Stimulated activated CD4-positive, alpha-beta T cell treated with anti-CD3 and anti-CD28 coated beads, Interleukin-1b, Interleukin-23, amount 100 ng/mL, for 48 hours (primary cell): ENCODE results near the gene ILDR2.

ENCODE experiments used
- DNase-seq: peaks from one replicate; pipeline ENCODE4 v3.0.0-alpha.2; 2020

The ILDR2 gene

DNA sequence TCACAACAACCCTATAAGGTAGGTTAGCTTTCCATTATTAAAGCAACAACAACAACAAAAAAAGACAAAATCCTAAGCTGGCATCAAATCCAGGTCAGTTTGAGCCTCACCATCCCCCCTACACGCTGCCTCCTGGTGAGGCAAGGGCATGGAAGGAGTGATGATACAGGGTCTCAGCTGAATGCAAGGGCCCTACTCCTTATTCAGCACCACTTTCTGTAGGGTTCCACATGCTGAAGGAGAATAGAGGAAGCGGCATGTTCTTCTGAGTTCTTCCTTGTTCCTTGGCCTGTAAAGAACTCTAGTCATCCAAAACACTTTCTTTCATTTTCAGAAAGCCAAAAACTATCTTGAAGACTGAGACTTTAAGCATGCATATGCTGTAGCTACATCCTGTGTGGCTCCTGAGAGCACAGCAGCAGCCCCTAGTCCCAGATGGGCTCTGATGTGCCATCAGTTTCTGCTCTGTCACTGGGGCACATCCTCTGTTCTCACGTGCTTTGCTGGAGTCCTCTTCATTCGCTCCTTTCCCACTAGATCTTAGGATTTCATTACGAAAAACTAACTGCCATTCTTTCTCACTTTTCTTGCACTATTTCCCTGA, 6.2 kb downstream of the ILDR2 start:
- DNase-seq, result no peak

DNA sequence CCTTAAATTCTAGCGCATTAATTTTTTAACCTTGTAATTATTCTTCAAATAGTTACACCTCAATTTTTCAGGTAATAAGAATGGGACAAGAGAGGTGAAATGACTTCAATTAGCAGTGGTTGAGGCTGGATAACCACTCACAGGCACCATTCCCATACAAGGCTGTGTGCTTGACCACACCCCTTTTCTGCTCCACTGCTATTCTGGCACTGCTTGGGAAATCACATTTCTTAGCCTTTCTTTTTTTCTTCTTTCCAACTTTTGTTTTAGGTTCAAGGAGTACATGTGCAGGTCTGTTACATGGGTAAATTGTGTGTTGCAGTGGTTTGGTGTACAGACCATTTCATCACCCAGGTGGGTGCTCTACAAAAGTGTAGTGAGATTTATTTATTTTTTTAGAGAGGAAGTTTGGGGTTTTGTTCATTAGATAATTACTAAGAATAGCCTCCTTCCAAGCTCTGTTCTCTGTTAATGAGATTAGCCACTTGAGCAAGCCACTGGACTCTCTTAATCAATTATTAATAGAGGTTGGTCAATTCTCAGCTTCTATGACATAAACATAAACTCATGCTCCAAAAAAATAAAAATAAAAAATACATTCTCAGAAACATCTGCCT, 14.4 kb downstream of the ILDR2 start:
- no peak for DNase-seq

DNA sequence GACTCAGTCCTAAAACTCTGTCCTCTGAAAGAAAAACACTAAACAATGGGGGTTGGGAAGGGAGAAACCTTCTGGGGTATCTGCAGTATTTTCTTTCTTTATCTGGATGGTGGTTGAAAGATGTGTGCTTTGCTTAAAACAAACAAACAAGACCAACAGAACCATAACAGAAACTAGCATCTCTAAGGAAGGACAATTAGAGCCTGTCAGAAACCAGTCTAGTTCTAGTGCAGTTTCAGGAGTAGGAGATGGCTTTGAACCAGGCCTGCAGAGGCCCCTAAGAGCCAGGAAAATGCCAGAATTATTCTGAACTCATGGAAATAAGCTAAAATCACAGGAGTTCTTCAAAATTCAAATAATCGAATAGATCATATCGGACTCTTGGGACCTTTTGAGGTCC, 18.5 kb downstream of the ILDR2 start:
- DNase-seq, result no peak

DNA sequence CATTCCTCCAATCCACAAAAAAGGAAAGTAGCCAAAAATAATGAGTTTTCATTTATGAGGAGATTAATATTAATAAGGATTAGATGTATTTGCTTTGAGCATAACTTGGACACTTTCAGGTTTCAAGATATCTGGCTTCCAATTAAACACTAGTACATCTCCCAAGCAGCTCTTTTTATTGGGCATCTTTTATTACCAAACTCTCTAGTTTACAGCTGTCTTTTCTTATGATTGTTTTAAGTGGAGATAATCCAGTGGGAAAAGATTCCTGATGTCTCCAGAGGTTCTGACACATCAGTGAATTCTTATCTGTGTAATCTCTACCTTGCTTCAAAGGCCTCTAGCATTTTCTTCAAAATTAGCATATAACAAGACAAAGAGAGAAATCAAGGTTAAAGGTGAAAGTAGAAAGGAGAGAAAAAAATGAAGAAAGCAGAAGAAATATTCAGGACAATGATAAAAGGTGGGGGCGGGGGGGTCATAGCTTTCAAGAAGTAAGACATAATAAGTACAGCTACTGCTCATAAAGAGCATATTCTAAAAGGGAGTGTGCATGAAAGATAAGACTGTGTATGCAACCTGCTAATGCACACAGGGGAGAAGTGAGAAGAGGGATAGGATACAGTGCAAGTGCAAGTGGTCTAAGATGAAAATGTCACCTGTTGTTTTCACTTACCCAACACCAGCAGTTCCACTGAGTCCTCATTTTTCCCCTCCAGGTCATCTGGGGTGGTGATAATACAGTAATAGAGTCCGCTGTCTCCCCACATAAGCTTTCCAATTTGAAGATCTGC, 19.1 kb downstream of the ILDR2 start:
- no peak for DNase-seq

DNA sequence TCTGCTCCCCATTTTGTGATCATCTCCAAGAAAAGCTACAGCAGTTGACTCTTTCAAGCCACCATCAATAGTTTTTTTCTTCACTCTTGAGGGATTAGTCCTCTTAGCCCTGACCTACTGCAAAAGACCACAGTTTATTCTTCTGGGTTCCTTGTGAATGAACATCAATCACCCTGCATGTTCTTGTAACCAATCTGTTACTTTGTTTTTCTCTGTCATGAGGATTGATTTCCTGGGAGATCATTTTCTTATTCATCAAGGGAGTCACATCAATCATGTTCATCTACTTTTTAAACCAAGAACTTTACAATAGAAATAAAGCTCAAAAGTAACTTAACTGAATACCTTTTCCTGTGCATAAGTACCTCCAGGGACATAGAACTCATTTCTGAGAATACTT, 21.8 kb downstream of the ILDR2 start:
- no peak for DNase-seq

DNA sequence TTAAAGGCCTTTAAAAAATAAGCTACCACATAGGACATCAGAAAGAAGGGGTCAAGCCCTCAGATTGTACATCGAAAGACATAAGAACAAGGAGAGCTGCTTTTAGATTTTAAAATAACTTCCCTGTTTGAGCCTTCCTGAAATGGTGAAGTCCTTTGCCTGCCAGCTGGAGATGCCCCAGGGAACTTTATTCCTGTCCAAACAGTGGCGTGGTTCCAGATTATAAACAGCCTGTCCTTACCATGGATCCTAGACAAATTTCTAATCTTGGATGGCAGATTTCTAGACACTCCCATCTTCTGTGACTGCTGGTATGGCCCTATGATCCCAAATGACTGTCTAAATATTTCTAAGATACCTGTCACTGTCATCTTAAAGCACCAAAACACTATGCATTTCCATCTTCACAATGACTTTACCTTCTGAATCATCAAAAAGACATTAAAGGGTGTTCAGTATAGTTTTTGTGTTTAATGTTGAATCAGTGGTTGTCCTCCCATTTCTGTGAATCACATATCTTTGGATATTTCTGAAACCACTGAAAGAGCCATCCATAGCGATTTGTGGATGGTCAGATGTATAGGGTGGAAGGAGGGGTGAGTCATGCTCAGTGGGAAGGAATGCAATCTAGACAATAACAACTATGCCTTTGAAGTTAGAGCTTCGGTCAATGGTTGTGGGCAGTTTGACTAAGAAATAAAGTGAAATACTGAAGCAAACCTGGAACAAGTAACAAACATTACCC, 23.2 kb downstream of the ILDR2 start:
- no peak for DNase-seq

DNA sequence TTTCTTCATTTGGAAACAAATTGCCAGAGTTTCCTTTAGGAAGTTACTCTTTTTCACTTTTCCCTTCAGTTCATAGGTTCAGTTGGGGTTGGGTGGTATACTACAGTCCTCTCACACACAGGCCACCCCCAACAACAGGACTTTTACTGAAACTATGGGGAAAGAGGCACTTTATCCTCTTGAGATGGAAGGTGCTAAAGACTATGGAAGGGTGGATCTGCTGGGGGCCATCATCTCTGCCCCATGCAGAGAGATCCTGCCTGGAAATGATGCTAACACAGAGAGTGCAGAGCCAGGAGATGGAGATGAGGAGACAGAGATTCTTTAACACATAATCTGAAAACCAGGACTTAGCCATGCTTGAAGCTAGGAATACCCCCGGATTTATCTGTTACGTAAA, 24.3 kb downstream of the ILDR2 start:
- DNase-seq, result no peak

DNA sequence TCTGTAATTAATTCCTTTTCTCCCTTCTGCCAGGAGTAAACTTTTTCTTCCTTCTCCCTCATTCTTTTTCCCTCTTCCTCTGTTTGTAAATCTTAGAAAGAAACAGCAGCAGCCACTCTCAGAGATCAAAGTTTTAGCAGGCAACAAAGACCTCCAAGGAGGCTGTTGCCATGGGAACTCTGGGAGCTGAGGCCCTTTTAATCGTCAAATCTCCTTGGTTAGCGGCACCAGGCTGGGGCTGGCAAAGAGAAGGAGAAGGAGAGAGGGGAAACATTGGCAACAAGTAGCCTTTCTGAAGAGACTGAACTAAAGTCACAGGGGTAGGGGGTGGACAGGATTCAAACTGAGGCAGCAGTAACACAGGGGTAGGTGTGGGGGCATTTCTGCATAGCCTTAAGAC, 25.2 kb downstream of the ILDR2 start:
- DNase-seq, result no peak

DNA sequence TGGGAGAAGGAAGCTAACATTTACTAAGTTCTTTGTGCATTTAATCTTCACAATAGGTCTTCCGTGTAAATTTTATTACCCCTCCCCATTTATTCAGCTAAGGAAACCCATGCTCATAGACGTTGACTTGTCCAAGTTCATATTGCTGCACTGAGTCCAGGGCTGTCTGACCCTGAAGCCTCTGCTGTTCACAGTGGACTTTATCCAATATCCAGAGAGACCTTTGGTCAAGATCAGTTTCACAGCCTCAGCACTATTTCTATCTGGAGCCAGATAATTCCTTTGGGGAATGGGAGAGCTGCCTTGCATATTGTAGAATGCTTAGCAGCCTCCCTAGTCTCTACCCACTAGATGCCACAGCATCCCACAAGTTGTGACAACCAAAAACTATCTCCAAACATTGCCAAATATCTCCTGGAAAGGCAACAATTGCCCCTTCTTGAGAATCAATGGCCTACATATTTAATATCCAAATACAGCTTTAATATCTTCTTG, 26.4 kb downstream of the ILDR2 start:
- DNase-seq, result no peak

DNA sequence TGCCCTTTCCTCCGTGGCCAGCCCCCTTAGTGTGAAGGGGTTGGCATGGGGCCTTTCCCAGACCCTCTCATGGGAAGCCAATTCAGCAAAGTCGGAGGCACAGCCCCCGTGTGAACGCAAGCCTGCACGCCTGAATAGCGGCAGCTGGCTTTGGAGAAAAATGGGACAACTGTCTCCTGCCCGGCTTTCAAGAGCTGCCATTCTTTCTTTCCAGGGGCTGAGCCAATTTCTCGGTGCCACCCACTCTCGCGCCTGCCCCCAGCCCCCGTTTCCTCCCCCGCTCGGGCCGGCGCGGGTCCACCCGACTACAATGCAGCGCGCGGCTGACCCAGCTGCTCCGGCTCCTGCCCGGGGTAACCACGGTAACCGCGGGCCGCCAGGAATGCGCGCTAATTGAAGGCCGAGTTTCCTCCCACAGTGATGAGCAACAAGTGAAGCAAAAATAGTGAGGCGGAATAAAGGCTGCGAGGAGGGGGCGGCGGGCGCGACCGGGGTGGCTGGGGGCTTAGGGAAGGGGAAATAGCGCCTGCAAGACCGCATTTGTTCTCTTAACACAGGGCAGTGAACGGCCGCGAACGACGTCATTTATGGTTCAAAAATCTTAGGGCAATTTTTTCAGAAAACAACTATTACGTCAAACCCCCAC, 27.8 kb downstream of the ILDR2 start:
- no peak for DNase-seq

DNA sequence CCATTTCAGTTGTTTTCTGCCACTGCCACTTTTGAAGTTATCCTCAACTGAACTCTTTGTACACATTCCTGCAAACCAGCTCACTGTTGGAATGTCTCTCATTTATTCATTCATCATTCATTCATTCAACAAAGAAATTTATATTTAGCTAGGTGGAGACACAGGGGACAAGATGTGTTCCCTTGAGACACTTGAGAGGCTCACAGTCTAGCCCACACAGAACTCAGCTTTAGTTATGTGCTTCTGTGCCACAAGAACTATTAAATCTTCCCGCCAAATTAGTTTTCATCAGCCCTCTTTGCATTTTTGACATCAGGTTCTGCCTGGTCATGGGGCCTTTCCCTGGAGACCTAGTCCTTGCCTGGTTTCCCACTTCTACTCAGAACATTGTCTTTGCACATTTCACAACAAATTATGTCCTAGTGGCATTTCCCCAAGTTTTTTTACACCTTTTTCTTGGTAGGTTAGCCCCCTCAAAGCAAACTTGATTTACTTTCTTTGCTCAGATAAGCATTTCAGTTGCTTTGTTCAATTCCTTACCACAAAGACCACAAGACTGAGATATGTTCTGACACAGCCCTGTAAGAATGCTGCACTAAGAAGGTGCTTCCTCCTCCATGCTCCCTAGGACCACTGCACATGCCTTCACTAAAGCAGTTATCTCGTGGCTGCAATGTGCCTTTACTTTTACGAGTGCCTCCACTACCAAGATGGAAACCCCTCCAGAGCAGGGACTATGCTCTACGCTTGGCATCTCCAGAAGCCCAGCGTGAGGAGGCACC, 31.0 kb downstream of the ILDR2 start:
- no peak for DNase-seq

DNA sequence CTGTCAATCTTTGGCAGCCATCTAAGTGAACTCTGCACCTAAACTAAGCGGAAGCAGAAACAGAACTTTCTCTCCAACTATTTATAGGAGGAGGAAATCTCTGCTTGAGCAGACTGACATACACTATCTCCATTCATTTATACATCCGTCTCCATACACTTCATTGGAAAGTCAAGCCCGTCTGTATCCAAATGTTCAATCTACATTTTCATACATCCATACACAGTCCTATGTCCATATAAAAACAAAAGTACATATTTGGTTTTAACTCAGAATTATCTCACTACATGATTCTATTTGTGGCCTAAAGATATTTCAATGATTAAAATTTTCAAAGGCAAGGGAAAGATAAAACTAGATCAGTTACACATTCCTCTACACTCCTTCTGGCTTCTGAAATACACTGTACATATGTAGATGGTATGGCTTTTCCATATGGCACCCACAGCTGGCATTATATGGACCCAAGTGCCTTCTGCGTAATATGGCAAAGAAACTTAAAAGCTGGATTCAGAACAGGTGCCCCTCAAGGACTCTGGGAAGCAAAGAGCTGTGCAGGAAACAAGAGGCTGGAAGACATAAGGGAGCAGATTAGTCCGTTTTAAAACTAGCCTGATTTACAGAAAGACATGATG, 35.5 kb downstream of the ILDR2 start:
- no peak for DNase-seq

DNA sequence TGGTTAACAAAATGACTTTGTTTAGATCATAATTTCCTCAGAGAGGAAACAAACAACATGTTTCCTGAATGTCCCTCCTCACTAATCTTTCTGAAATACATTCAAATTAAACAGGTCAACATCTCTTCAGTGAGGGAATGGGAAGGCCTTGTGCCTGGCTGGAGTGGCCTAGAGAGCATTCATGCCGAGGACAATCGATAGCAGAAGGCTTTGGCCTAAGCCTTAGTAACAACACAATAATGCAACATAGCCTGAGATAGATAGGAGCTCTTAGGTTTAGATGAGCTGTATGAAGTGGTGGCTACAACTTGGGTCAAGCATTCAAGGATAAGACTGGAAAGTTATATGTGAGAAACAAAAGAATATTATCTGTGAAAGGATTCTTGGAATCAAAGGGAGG, 37.4 kb downstream of the ILDR2 start:
- no peak for DNase-seq

DNA sequence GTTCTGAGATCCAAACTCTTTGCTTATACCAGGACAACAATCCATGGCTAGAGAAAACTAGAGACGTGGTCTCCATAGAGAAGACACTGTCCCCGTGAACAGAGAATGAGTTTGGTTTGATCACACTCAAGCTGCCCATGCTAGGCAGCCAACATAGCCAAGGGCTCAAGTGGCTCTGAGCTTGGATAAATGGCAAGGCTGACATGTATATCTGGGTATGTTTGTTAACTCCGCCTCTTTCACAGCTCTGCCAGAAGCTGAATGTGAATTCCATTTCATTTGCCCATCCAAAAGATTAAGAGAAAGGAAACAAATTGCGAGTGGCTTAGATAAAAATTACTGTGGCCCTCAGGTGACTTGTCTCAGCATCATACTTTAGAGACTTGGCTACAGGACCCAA, 38.0 kb downstream of the ILDR2 start:
- DNase-seq, result no peak

DNA sequence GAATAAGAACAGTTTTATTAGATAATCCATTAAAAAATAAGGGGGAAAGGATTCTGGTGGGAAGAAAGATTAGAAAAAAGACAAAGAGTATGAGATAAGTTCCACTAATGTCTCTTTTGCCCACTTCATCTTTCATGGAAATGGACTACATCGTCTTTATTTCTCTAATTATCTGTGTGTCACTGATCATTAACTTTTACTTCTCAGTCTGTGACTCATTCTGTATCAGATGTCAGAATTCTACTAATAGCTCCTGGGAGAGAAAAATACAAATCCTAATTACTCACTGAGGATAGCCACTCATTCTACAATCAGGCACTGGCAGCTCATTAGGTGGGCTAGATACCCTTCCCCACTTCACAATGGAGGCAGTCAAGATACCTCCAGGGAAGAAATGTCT, 41.7 kb downstream of the ILDR2 start:
- DNase-seq, result no peak

DNA sequence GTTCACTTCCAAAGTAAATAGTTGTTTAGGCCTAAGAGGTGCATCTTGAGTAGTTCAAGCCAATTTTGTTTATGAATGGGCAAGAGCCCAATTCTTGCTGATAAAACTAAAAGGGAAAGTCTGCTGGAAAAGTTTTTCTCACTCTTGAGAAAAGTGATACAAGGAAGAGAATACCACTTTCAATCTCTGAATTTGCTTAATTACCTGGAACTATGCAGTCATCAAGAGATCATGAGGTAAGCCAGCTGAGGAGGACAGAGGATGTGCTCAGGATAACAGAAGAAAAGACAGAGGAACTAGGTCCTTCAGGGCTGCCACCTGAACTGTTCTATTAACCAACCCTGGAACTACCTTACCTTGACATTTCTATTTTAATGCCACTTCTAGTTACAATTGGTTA, 42.2 kb downstream of the ILDR2 start:
- DNase-seq, result no peak

DNA sequence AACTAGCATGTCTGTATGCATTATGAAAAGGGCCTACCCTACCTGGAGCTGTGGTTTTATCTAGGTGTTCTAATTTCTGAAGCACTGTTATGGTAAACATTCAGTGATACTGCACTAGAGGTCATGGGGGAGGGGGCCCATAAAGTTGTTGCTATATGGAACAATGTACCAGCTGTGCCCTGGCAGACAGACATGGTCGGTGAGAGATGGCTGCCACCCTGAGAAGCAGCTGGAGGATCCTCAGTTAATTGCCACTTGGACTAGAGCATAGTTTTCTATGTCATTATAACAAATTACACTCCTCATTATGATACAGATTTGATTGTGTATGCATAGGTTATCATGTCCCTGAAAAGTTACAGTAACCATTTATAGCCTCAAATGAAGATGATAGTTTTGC, 45.4 kb downstream of the ILDR2 start:
- no peak for DNase-seq

DNA sequence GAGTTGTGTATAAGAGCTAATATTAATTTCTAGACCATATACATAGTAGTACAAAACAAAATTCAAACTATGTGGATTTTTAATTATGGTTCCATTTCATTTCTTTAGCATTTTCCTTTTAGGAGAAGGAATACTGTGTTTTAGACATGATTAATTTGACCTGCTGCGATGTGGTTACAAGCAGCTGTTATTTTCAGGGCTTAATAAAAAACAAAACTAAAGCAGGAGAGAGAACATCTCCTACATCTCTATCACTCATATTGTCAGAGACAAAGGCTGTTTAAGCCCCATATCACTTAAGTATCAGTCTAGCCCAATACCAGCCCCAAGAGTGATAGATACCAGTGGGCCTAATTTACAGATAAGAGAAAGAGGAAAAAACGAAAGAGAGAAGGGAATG, 47.6 kb downstream of the ILDR2 start:
- DNase-seq, result no peak

DNA sequence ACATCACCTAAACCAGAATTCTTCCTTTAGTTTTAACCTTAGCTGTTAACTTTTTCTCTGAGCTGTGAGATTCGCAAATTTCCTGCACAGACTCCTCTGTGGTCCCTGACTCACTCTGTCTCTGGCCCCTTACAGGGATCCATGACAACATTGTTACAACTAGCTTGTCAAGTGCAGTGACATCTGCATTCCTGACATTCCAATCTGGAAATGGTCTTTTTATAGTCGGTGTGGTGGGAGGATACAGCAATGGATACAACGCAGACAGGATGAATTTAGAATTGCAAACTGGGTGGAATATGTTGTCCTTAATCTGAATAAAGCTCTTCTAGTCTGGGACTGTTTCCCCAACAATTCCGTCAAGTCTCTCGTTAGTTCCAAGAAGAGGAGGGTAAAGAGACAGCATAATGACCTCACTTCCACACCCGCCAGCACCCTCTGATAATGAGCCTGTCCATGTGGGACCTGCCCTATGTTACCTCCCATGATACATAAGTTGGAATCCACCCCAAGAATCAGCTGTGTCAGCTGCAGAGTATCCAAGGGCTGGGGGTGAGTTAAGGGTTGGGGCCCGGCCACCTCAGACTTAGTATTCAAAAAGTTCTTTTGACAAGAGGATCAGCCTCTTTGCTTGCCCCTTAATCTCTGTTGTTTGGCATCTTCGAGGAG, 49.4 kb downstream of the ILDR2 start:
- DNase-seq, result no peak

DNA sequence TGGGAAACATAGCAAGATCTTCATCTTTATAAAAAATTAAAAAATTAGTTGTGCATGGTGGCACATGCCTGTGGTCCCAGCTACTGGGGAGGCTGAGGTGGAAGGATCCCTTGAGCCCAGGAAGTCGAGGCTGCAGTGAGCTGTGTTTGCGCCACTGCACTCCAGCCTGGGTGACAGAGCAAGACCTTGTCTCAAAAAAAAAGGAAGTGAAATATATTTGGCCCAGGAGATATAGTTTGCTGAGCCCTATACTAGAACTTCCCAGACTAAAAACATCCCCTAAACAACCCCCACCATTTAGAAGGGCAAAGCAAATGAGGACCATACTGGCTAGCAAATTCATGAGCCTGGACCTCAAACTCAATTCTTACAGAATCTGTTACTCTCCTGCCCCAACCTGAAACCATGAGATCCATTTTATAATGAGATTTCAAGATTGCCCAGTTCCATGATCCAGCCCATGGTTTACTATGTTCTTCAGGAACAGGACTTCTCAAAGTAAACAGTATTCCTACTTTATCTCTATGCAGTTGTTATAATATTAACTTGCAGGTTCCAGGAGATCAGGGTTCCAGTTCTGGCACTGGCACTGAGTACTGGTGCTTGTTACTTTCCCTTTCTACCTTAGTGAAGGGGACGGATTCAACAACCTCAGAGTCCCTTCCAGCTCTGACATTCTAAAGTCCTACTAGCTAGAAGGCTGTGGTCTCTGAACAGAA, 50.4 kb downstream of the ILDR2 start:
- no peak for DNase-seq
